ENCODE measurements around the gene RBM23. TPM values are rescaled to one million over a fixed set of nuclear protein-coding genes. Genes with fewer than 3 reads are reported as not detected.

The RBM23 gene
- total and polyA plus RNA-seq, 2 donors (not counting 3 experiments of a cell fraction or from before 2014, with no cell fraction given): 67.7 to 68.9 TPM

- POLR2A ChIA-PET: interaction anchor here (1.7 kb wide), 1 partner anchor 11 kb away, joined by 7 read pairs; no protein-coding TSS in a partner anchor
- H4K20me1 ChIP-seq (replicated peaks; ENCODE audit: control insufficient read depth, extremely low read depth, insufficient read depth, low read length): no peaks in the 10 kb centered on the region
- H3K4me1 ChIP-seq (ENCODE audit: control insufficient read depth, extremely low read depth, insufficient read depth, low read length): peaks cover 75% of the 10 kb centered on the region
- H3K4me2 ChIP-seq (ENCODE audit: insufficient read depth, low read length): no peak overlapping the region
- dilution Hi-C loops (cut with MboI; ENCODE audit: extremely low pct_ligation_motif_present, low sequenced_read_pairs) (no loop called here), intact Hi-C loops (cut with micrococcal nuclease) (no loop called here)
- peak overlapping the region; percentile 90 for H3K27ac ChIP-seq (ENCODE audit: insufficient read depth, low read depth, low read length)
- CTCF ChIA-PET: interaction anchor here (0.8 to 10.2 kb wide), 12 partner anchors 14 to 292 kb away, joined by 3 to 313 read pairs (median 4); partner anchors contain the start of genes MMP14, MRPL52 and PRMT5
- H3K9ac ChIP-seq (replicated peaks; ENCODE audit: extremely low read depth, insufficient read depth, low read length): no peak overlapping the region
- H2AFZ ChIP-seq (ENCODE audit: low read depth, low read length): no peak overlapping the region
- no peaks in the 10 kb centered on the region for H3K9me3 ChIP-seq (replicated peaks; ENCODE audit: control insufficient read depth, insufficient read depth, low read length)
- H3K9me1 ChIP-seq (replicated peaks; ENCODE audit: control insufficient read depth, extremely low read depth, insufficient read depth, low read length): no peaks in the 10 kb centered on the region
- H3K79me2 ChIP-seq (ENCODE audit: control insufficient read depth, insufficient read depth, low read length): peaks cover 21% of the 10 kb centered on the region
- peaks cover 18 to 25% of the 10 kb centered on the region in 2 experiments for H3K36me3 ChIP-seq (ENCODE audit: control insufficient read depth in 2 of 2, extremely low read depth in 1 of 2, insufficient read depth in 2 of 2, low read length in 2 of 2)
- FAIRE-seq: no peak
- BruUV-seq (replicated peaks): no TSS peak
- no peak overlapping the region for H3K4me3 ChIP-seq (replicated peaks in 1 of 3; ENCODE audit: insufficient read depth in 1 of 3, low read depth in 1 of 3, low read length in 3 of 3)
- H3K27me3 ChIP-seq (ENCODE audit: control insufficient read depth in 2 of 2, insufficient read depth in 2 of 2, low read length in 2 of 2): no peaks in the 10 kb centered on the region
- peak; percentile 27 for TF ChIP-seq POLR2AphosphoS5 (IDR thresholded peaks at IDR 0.05; ENCODE audit: insufficient read depth, low read depth, low read length)
- TF ChIP-seq EZH2 (IDR thresholded peaks at IDR 0.05; ENCODE audit: borderline replicate concordance, low read depth, low read length, severe bottlenecking): no peak
- no peak for DNase-seq (ENCODE audit: low read depth, low spot score)
Measured at GRCh38 chr14:22849212-22849819, 69.6 kb downstream of the RBM23 start.

- no peaks in the 10 kb centered on the region for H3K9me3 ChIP-seq (replicated peaks; ENCODE audit: control insufficient read depth, insufficient read depth, low read length)
- no peak overlapping the region for H2AFZ ChIP-seq (ENCODE audit: low read depth, low read length)
- H3K36me3 ChIP-seq (ENCODE audit: control insufficient read depth in 2 of 2, extremely low read depth in 1 of 2, insufficient read depth in 2 of 2, low read length in 2 of 2): peaks cover 19 to 31% of the 10 kb centered on the region in 2 experiments
- H4K20me1 ChIP-seq (replicated peaks; ENCODE audit: control insufficient read depth, extremely low read depth, insufficient read depth, low read length): no peaks in the 10 kb centered on the region
- FAIRE-seq: peak; percentile 99
- dilution Hi-C loops (cut with MboI; ENCODE audit: extremely low pct_ligation_motif_present, low sequenced_read_pairs): no loop called here
- BruUV-seq (replicated peaks): no TSS peak
- H3K4me3 ChIP-seq (replicated peaks in 1 of 3; ENCODE audit: insufficient read depth in 1 of 3, low read depth in 1 of 3, low read length in 3 of 3): no peak overlapping the region
- H3K27me3 ChIP-seq (ENCODE audit: control insufficient read depth in 2 of 2, insufficient read depth in 2 of 2, low read length in 2 of 2): no peaks in the 10 kb centered on the region
- H3K9ac ChIP-seq (replicated peaks; ENCODE audit: extremely low read depth, insufficient read depth, low read length): peak overlapping the region; percentile 63
- peak; percentile 88 for DNase-seq (ENCODE audit: low read depth, low spot score)
- H3K4me2 ChIP-seq (ENCODE audit: insufficient read depth, low read length): peak overlapping the region; percentile 45
- peaks cover 26% of the 10 kb centered on the region for H3K79me2 ChIP-seq (ENCODE audit: control insufficient read depth, insufficient read depth, low read length)
- H3K27ac ChIP-seq (ENCODE audit: insufficient read depth, low read depth, low read length): peak overlapping the region; percentile 90
- ChIA-PET POLR2A (interaction anchor here (1.0 to 1.7 kb wide), 2 partner anchors 10 to 18 kb away, joined by 3 to 7 read pairs; no protein-coding TSS in a partner anchor), CTCF (interaction anchor here (0.7 to 10.2 kb wide), 15 partner anchors 13 to 292 kb away, joined by 3 to 313 read pairs (median 3); partner anchors contain the start of genes MMP14, MRPL52 and PRMT5)
- TF ChIP-seq POLR2AphosphoS5 (IDR thresholded peaks at IDR 0.05; ENCODE audit: insufficient read depth, low read depth, low read length) (peak; percentile 66), JUN (IDR thresholded peaks at IDR 0.05; ENCODE audit: borderline replicate concordance, insufficient read depth, insufficient read length, low read depth) (peak; percentile 5), GATA2 (IDR thresholded peaks at IDR 0.05; ENCODE audit: insufficient read depth, insufficient read length, low read depth, low read length) (peak; percentile 73), CTCF (IDR thresholded peaks at IDR 0.05; ENCODE audit: extremely low read depth in 1 of 2, insufficient read depth in 1 of 2, low read depth in 1 of 2, low read length in 2 of 2) (no peak)
- intact Hi-C loops (cut with micrococcal nuclease): loop anchor here (1.0 kb wide), 1 partner anchor 10 kb away; no protein-coding TSS in a partner anchor
- no peaks in the 10 kb centered on the region for H3K9me1 ChIP-seq (replicated peaks; ENCODE audit: control insufficient read depth, extremely low read depth, insufficient read depth, low read length)
- peaks cover 75% of the 10 kb centered on the region for H3K4me1 ChIP-seq (ENCODE audit: control insufficient read depth, extremely low read depth, insufficient read depth, low read length)
Measured at GRCh38 chr14:22848351-22849164, 70.4 kb downstream of the RBM23 start.

All from endothelial cell of umbilical vein (primary cell).